Measurements from ENCODE around the gene BRD4. TPM values are rescaled to one million over a fixed set of nuclear protein-coding genes. Genes with fewer than 3 reads are reported as not detected.

The BRD4 gene
- total RNA-seq, 1 experiment from 2014 or later: 144 TPM

DNA sequence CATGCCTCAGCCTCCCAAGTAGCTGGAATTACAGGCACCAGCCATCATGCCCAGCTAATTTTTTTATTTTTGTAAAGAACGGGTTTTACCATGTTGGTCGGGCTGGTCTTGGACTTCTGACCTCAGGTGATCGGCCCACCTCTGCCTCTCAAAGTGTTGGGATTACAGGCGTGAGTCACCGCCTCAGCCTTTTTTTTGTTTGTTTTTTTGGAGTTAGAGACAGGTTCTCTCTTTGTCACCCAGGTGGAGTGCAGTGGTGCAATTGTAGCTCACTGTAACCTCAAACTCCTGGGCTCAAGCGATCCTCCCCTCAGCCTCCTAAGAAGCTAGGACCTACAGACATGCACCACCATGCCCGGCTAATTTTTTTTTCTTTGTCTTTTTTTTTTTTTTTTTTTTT is 116.0 kb downstream of the BRD4 start:
- no peak overlapping the region for H2BK15ac ChIP-seq (ENCODE audit: low read depth, low read length)
- H4K20me1 ChIP-seq (ENCODE audit: control insufficient read depth, insufficient read depth, insufficient read length): no peaks in the 10 kb centered on the region
- no peaks in the 10 kb centered on the region for H3K79me2 ChIP-seq (ENCODE audit: insufficient read depth, low read length)
- H3K23ac ChIP-seq (ENCODE audit: insufficient read length, low read depth, low read length): no peak overlapping the region
- H4K8ac ChIP-seq (replicated peaks; ENCODE audit: insufficient read length, low read depth, low read length): no peak overlapping the region
- Mint-ChIP-seq H3K27ac (0 out of 7 replicates have a peak overlapping the region, but pooled peaks of 1 of the 3 experiments have one; percentile 70), H3K27me3 (ENCODE audit: low read depth) (no peaks in the 10 kb centered on the region), H3K36me3 (ENCODE audit: insufficient read depth in 1 of 3, low read depth in 3 of 3) (no peaks in the 10 kb centered on the region), H3K4me3 (no peak overlapping the region), H3K4me1 (0 out of 4 replicates have a peak, but pooled peaks cover 0 to 2% of the 10 kb centered on the region in 2 experiments), H3K9me3 (no peaks in the 10 kb centered on the region)
- no peak overlapping the region for H3K9ac ChIP-seq (ENCODE audit: extremely low read depth, insufficient read length, low read length)
- DNase-seq: no peak
- no peak overlapping the region for H3K14ac ChIP-seq (ENCODE audit: insufficient read depth, low read length)
- TF ChIP-seq, protein P1, sequence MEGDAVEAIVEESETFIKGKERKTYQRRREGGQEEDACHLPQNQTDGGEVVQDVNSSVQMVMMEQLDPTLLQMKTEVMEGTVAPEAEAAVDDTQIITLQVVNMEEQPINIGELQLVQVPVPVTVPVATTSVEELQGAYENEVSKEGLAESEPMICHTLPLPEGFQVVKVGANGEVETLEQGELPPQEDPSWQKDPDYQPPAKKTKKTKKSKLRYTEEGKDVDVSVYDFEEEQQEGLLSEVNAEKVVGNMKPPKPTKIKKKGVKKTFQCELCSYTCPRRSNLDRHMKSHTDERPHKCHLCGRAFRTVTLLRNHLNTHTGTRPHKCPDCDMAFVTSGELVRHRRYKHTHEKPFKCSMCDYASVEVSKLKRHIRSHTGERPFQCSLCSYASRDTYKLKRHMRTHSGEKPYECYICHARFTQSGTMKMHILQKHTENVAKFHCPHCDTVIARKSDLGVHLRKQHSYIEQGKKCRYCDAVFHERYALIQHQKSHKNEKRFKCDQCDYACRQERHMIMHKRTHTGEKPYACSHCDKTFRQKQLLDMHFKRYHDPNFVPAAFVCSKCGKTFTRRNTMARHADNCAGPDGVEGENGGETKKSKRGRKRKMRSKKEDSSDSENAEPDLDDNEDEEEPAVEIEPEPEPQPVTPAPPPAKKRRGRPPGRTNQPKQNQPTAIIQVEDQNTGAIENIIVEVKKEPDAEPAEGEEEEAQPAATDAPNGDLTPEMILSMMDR (conservative IDR thresholded peaks at IDR 0.05): no peak
- H3K4me1 ChIP-seq (ENCODE audit: insufficient read depth, low read length): no peaks in the 10 kb centered on the region
- no peak overlapping the region for H3K18ac ChIP-seq (ENCODE audit: insufficient read length, low read depth, low read length)
- no peak overlapping the region for H3K27ac ChIP-seq (ENCODE audit: insufficient read length, low read depth, low read length)
- H3K27me3 ChIP-seq (ENCODE audit: insufficient read depth, low read length): no peaks in the 10 kb centered on the region
- H2BK12ac ChIP-seq (ENCODE audit: insufficient read length, low read depth, low read length): no peak overlapping the region
- H2AK5ac ChIP-seq (ENCODE audit: insufficient read length, low read length): no peak overlapping the region
- no peak overlapping the region for H3K4ac ChIP-seq (ENCODE audit: low read depth, low read length)
- H3K79me1 ChIP-seq (ENCODE audit: insufficient read depth, low read depth, low read length, poor library complexity, severe bottlenecking): no peaks in the 10 kb centered on the region
- no peak overlapping the region for H2BK5ac ChIP-seq (ENCODE audit: insufficient read length, low read length)
- H3T11ph ChIP-seq (ENCODE audit: low read length): no peak overlapping the region
- H3K23me2 ChIP-seq (ENCODE audit: insufficient read length, low read depth, low read length, poor library complexity, severe bottlenecking): no peaks in the 10 kb centered on the region
- H3K4me2 ChIP-seq (ENCODE audit: insufficient read depth, insufficient read length, low read length): no peak overlapping the region
- no peak overlapping the region for H2AFZ ChIP-seq (ENCODE audit: low read length)
- H3K56ac ChIP-seq (ENCODE audit: insufficient read length, low read depth, low read length): no peak overlapping the region
- H4K91ac ChIP-seq (ENCODE audit: insufficient read length, low read depth, low read length): no peak overlapping the region
- H3K9me3 ChIP-seq (ENCODE audit: control insufficient read depth, low read depth, low read length): no peaks in the 10 kb centered on the region
- no peak overlapping the region for H2BK20ac ChIP-seq (ENCODE audit: low read depth, low read length, poor library complexity, severe bottlenecking)
- H2BK120ac ChIP-seq (ENCODE audit: low read depth, low read length, poor library complexity, severe bottlenecking): no peak overlapping the region
- H4K5ac ChIP-seq (ENCODE audit: insufficient read length, low read depth, low read length): no peak overlapping the region
- no CpG with 5 or more reads among the region's 7 CpGs for WGBS (ENCODE audit: extremely low coverage, insufficient read length, low lambda C conversion rate)
